Activated naive CD4-positive, alpha-beta T cell treated with anti-CD3 and anti-CD28 coated beads, Interleukin-2, amount 50 U/mL, for 16 hours (primary cell): ENCODE measurements around the gene LEUTX.
A peak's percentile ranks its signal among the peaks of the same experiment; 100 is the strongest.

Experiments
- DNase-seq: peaks from one replicate; pipeline ENCODE4 v3.0.0-alpha.2; 2020

The LEUTX gene

DNA sequence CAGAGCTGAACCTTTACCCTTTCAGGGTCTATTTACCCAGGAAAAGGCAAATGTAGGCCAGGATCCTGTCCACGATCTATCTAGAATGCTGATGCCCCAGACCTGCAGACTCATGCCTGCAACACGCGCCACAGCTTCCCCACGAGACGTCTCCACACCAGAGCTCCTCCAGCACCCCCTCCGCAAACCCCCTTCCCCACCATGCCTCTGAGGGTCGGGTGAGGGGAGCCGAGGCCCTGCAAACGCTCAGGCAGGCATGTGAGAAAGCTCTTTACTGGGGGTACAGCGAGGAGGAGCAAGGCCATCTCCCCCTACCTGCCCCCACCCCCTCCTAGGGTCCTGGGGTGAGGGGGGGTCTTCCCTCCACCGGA, 46.4 kb downstream of the LEUTX start:
- DNase-seq = no peak

GRCh38 chr19:39825531-39826076, 47.0 kb downstream of the LEUTX start:
- DNase-seq = no peak

- no peak for DNase-seq
These were observed 47.8 kb downstream of the LEUTX start for GRCh38 chr19:39826311-39826945.

- no peak for DNase-seq
These were observed 48.6 kb downstream of the LEUTX start for GRCh38 chr19:39827216-39827615.

DNA sequence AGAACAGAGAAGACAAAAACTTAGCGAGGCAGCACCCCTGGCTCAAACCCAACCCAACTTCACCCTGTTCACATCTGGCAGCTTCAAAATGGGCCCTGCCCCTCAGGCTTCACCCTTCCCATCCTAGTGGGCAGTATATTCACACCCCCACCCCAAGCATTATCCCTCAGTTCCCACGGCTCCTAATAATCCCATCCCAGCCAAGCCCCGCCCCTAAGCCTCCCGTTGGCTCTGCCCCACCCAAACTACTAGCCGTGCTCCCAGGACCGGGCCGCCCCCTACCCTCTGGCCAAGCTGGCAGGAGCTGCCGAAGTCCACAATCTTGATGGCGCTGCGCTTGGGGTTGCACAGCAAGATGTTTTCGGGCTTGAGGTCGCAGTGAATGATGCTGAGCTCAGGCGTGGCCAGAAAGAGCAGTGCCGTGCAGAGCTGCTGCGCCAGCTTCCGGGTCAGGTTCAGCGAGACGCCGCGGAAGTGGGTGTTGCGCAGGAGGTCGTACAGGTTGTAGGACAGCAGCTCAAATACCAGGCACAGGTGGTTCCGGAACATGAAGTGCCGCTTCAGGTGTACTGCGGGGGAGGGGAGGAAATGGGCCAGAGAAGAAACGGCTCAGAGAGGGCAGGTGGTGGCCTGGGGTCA, 49.5 kb downstream of the LEUTX start:
- no peak for DNase-seq

GRCh38 chr19:39828654-39829032, 50.0 kb downstream of the LEUTX start:
- no peak for DNase-seq

DNA sequence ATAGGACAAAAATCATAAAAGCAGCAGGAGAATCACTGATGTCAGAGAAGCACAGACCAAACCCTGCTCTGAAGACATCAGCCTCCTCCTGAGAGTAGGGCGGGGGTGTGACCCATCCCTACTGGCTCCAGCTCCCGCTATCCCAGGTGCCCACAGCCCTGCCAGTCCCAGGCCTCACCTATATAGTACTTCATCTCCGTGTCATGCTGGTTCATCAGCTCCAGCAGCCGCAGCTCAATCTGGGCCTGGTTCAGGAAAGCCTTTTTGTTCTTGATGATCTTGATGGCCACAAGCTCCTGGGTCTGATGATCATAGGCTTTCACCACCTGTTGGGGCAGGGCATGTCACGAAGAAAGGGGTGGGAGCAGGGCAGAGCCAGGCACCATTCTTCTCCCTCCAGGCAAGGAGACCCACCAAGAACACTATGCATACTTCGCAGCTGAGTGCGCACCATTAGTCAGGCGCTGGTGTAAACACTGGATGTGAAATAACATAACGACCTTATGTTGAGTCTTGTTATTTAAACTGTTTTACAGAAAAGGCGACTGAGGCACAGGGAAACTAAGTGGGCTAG, 51.1 kb downstream of the LEUTX start:
- DNase-seq = no peak

- no peak for DNase-seq
These were observed 51.8 kb downstream of the LEUTX start for GRCh38 chr19:39830406-39830805.

GRCh38 chr19:39830847-39831246, 52.2 kb downstream of the LEUTX start:
- DNase-seq = no peak

GRCh38 chr19:39831679-39832078, 53.0 kb downstream of the LEUTX start:
- no peak for DNase-seq

DNA sequence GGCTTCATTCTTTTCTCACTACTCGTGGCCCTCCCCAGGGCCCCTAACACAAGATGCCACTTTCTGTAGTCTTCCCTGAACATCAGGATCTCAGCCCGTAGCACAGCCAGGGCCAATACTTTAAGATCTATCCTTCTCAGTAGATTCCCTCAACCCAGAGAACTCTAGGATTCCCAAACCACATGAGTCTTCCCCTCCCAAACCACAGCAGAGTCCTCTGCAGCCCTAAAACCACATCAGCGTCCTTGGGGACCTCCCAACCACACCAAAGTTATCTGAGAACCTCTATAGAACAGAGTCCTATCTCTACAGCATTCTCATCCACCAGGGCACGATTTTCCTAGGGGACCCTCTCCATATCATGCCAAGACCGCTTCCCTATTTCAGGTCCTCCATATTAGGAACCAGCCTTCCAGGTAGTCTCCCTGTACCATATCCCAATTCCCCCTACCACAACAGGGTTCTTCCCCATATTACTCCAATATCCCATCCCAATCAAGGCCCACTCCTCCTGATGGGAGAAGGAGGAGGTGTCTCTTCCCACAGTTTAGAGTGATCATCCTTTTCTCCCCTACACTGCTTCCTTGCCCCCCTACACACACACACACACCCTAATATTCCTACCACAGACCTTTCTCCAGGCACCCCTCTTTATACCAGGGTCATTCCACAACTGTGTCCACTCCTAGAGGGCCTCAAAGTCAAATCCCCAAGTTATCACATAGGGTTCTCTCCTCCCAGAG, 53.9 kb downstream of the LEUTX start:
- no peak for DNase-seq

- DNase-seq = no peak
These were observed 54.5 kb downstream of the LEUTX start for GRCh38 chr19:39833160-39833463.

DNA sequence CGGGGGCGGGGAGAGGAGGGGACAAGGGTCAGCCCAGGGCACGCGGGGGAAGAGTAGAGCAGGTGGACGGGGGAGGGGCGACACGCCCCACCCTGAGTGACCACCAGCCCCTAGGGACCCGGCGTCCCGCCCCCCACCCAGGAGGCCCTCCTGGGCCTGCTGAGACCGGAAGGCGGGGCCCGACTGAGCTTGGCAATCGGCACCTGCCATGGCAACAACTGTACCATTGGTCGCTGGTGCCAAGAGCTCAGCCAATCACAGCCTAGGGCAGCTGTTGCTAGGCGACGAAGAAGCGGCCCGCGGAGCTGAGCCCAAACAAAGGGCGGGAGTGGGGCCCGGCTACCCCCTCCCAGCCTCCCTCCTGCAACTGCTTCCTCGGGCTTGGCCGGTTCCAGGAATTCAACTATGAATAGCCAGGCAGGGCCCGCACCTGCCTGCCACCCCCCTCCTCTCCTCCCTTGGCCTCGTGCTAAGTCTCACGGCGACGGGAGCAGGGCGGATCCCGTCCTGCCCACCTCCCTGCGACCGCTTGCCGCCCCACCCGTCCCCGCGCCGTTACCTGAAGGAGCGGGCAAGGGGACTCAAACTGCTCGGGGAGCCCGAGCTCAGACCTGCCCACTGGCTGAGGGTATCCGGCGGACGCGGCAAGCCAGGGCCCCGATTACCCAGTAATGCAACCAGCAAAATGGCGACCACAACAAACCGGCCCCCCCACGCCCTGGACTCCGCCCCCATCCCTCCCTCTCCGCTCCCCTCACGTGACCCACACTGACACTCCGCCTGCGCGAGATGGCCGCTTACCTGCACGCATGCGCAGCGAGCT, 55.0 kb downstream of the LEUTX start, which contains the start of gene DYRK1B:
TSS of gene DYRK1B (minus strand) at position 699 of the 823 bp plus-strand sequence. CDS start 2,295 bp downstream, outside the sequence.
- DNase-seq = peak; percentile 95

DNA sequence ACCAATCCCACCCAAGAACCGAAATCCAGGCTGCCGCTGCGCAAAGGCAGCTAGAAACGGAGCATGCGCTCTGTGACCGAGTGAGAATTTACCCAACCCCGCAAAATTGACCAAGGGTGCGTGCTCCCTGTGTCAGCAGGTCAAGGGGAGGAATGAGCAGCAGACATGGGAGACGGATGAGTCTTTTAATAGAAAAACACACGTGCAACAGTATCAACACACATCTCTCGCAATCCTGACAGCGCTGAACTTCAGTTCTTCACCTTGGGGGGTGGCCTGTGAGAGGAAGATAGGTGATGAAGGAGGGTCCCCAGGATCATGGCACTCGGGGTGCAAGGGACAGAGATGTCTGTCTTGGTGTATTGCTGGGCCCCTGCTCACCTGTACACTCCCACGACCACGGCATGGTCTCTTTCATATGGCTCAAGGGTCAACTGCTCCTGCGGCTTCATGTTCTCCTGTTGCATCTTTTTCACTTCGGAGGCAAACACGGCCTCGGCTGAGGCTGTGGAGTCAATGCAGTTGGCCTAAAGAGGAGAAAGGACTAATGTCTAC, 55.7 kb downstream of the LEUTX start:
- no peak for DNase-seq
